ENCODE data around the gene RANBP3. TPM values are rescaled to one million over a fixed set of nuclear protein-coding genes. Genes with fewer than 3 reads are reported as not detected.

RANBP3 gene
- total and polyA plus RNA-seq, 2 of the 8 experiments (the other 6 are each of a cell fraction or from before 2014, with no cell fraction given) = 95.4 to 122 TPM

DNA sequence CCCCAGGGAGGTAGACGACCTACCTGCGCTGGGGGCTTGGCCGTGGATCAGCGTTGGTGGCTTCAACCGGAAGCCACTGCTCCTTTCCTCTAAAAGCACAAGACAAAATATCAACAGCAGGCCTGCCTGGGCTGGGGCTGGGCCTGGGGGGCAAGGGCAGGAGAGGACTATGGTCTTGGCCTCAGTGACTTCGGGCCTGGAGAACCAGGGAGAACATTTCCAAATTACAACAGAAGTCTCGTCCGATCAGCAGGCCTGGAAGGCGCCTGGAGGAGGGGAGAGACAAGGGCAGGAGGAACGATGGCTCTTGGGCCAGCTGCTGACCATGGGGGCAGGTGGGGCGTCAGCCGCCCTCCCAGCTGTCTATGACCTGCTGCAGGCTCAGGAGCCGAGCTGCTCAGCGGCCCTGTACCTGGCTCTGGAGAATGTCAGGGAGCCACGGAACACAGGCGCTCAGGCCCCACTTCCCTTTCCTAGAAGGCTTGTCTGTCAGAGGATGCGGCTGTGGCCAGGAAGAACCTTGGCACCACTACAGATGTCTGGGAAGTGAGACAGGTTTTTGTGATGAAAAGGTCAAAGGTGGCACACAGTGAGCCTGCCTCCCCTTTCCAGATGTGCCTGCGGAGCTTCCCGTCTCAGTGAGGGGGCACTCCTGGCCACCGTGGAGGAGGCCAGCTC, 44.4 kb downstream of the RANBP3 start (continued):
- TF ChIP-seq GTF2F1 (IDR thresholded peaks at IDR 0.05; ENCODE audit: borderline replicate concordance, low read depth, low read length) = no peak

Data from H1 (cell line).